PC-3 (cell line): ENCODE results near the gene DDX10.

Experiments
- EZH2 ChIP-seq: fragments of 300-600 bp; sonication (generic); IDR thresholded peaks from one replicate; pipeline ENCODE4 v1.6.1; 2017; ENCODE audit warnings: antibody characterized with exemption, mild to moderate bottlenecking, low read length; ENCODE audit not compliant: unreplicated experiment
- EZH2phosphoT487 ChIP-seq: fragments of 300-600 bp; sonication (generic); IDR thresholded peaks from 2 replicates; pipeline ENCODE4 v1.6.1; 2018; ENCODE audit warnings: mild to moderate bottlenecking, antibody characterized with exemption, low read length, borderline replicate concordance
- TF ChIP-seq, protein P1 (sequence below): fragments of 300-600 bp; sonication (generic); conservative IDR thresholded peaks from 2 replicates; pipeline ENCODE4 v1.5.1; 2017; ENCODE audit warnings: antibody characterized with exemption, low read depth, mild to moderate bottlenecking, low read length

DNA sequence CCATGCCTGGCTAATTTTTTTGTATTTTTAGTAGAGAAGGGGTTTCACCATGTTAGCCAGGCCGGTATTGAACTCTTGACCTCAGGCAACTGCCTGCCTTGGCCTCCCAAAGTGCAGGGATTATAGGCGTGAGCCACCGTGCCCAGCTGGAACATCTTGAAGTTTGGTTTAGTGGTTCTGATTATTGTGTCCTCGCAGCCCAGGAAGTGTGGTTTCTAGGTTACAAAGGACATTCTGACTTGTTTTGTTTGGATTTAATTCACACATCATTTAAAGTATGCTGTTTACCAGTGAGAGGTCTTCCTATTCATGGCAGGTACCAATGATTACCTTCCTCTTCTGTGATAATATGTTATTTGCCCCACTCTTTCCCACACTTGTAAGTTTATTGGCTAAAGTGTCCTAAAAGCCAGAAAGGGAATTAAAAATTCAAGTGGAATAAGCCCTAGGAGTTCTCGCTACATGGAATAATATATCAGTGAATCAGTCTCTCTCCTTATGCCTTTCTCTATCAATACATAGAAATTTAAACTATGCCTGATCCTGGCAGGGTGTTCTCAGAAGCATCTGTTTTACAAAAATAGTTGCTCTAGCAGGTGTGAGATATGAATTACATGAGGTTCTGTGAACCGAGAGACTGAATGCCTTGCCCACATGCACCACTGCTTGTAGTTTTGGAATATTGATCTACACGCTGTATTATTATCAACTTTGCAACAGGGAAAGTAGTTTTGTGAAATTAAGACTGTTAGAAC, 263.1 kb downstream of the DDX10 start:
- TF ChIP-seq, protein P1, sequence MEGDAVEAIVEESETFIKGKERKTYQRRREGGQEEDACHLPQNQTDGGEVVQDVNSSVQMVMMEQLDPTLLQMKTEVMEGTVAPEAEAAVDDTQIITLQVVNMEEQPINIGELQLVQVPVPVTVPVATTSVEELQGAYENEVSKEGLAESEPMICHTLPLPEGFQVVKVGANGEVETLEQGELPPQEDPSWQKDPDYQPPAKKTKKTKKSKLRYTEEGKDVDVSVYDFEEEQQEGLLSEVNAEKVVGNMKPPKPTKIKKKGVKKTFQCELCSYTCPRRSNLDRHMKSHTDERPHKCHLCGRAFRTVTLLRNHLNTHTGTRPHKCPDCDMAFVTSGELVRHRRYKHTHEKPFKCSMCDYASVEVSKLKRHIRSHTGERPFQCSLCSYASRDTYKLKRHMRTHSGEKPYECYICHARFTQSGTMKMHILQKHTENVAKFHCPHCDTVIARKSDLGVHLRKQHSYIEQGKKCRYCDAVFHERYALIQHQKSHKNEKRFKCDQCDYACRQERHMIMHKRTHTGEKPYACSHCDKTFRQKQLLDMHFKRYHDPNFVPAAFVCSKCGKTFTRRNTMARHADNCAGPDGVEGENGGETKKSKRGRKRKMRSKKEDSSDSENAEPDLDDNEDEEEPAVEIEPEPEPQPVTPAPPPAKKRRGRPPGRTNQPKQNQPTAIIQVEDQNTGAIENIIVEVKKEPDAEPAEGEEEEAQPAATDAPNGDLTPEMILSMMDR = no peak
- TF ChIP-seq EZH2 = no peak
- no peak for TF ChIP-seq EZH2phosphoT487
